Daoy (cell line): ENCODE results near the gene CASTOR1. TPM values are rescaled to one million over a fixed set of nuclear protein-coding genes. Genes with fewer than 3 reads are reported as not detected.
A peak's percentile ranks its signal among the peaks of the same experiment; 100 is the strongest.

ENCODE experiments used
- DNase-seq: peaks from one replicate; pipeline ENCODE4 v3.0.0-alpha.2; 2015; ENCODE audit warnings: low read depth
- total RNA-seq: library from RNA; depleted of rRNA; stranded (reverse); fragments of >200 nt; shearing (Covaris generic); gene quantifications from 2 replicates; pipeline ENCODE4 v1.2.3, GENCODE V29; 2014

Gene CASTOR1
- total RNA-seq, 1 experiment from 2014 or later, result 5.9 TPM

GRCh38 chr22:30299322-30299721 lies 10.0 kb upstream of the CASTOR1 start:
- no peak for DNase-seq

GRCh38 chr22:30297991-30298701 lies 8.8 kb upstream of the CASTOR1 start:
- no peak for DNase-seq

- no peak for DNase-seq
These were observed 8.1 kb upstream of the CASTOR1 start for GRCh38 chr22:30297276-30297990.

GRCh38 chr22:30296833-30297232 lies 7.5 kb upstream of the CASTOR1 start:
- no peak for DNase-seq

- no peak for DNase-seq
These were observed 7.0 kb upstream of the CASTOR1 start for GRCh38 chr22:30296324-30296723.

GRCh38 chr22:30295576-30295975 lies 6.3 kb upstream of the CASTOR1 start:
- DNase-seq, result no peak

GRCh38 chr22:30294830-30295229 lies 5.5 kb upstream of the CASTOR1 start:
- no peak for DNase-seq

GRCh38 chr22:30294066-30294465 lies 4.8 kb upstream of the CASTOR1 start:
- DNase-seq, result no peak

GRCh38 chr22:30293026-30293425 lies 3.7 kb upstream of the CASTOR1 start:
- DNase-seq, result no peak

- no peak for DNase-seq
These were observed 3.0 kb upstream of the CASTOR1 start for GRCh38 chr22:30292069-30292970.

GRCh38 chr22:30291058-30291892 lies 2.0 kb upstream of the CASTOR1 start:
- DNase-seq, result peak; percentile 64

- DNase-seq, result peak; percentile 78
These were observed 1.2 kb upstream of the CASTOR1 start for GRCh38 chr22:30290342-30291057.

GRCh38 chr22:30289980-30290313 lies 642 bp upstream of the CASTOR1 start:
- DNase-seq, result no peak

- DNase-seq, result no peak
These were observed 725 bp downstream of the CASTOR1 start for GRCh38 chr22:30288419-30289140.

- DNase-seq, result peak; percentile 95
These were observed 1.5 kb downstream of the CASTOR1 start for GRCh38 chr22:30287648-30288418.

- peak; percentile 76 for DNase-seq
These were observed 2.3 kb downstream of the CASTOR1 start for GRCh38 chr22:30286813-30287647.

- no peak for DNase-seq
These were observed 3.0 kb downstream of the CASTOR1 start for GRCh38 chr22:30286331-30286730.

- no peak for DNase-seq
These were observed 3.5 kb downstream of the CASTOR1 start for GRCh38 chr22:30285846-30286200.
